ENCODE measurements around the gene GPR155.

The GPR155 gene

GRCh38 chr2:174449033-174449432, 37.8 kb downstream of the GPR155 start:
- TF ChIP-seq, protein P1, sequence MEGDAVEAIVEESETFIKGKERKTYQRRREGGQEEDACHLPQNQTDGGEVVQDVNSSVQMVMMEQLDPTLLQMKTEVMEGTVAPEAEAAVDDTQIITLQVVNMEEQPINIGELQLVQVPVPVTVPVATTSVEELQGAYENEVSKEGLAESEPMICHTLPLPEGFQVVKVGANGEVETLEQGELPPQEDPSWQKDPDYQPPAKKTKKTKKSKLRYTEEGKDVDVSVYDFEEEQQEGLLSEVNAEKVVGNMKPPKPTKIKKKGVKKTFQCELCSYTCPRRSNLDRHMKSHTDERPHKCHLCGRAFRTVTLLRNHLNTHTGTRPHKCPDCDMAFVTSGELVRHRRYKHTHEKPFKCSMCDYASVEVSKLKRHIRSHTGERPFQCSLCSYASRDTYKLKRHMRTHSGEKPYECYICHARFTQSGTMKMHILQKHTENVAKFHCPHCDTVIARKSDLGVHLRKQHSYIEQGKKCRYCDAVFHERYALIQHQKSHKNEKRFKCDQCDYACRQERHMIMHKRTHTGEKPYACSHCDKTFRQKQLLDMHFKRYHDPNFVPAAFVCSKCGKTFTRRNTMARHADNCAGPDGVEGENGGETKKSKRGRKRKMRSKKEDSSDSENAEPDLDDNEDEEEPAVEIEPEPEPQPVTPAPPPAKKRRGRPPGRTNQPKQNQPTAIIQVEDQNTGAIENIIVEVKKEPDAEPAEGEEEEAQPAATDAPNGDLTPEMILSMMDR (conservative IDR thresholded peaks at IDR 0.05; ENCODE audit: low read depth, low read length): no peak
- DNase-seq (ENCODE audit: low read depth): no peak

DNA sequence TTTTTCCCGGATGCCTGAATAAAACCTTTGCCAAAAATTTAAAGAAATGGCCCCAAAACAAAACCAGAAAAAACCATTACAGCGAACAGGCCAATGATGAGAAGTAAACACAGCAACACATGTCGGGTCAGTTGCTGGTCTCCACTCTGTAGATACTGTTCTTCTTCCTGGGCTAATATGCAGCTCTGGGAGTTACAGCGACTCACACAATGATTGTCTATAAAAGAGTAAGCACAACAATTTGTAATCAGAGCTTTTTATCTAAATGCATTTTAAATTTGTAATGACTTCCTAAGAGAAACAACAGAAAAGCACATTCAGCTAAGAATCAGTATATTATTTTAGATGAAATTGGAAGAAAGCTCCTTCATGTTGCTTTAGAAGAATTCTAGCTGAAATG, 40.3 kb downstream of the GPR155 start:
- H3K4me3 ChIP-seq (ENCODE audit: low read depth, low read length): no peak overlapping the region
- TF ChIP-seq, protein P1 (conservative IDR thresholded peaks at IDR 0.05; ENCODE audit: low read depth, low read length): no peak
- DNase-seq (ENCODE audit: low read depth): no peak

More at GRCh38 chr2:174449033-174449432, 37.8 kb downstream of the GPR155 start:
- no peak overlapping the region for H3K4me3 ChIP-seq (ENCODE audit: low read depth, low read length)

DNA sequence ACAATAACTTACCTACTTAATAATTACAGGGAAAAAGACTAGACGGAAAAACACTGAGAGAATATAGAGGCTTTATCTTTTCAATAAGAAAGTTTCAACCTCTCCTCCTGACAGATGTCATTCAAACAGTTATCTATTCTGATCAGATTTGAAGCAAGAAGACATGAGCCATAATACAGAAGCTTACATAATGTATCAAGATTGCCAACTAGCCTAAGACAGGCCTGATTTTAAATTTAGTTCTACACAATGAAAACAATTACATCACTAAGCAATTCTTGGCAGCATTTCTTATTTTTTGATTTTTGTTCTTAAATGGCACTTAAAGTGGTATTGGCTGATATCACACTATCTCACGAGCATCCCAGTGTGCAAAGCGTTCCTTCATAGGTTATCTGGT, 41.6 kb downstream of the GPR155 start:
- TF ChIP-seq, protein P1 (conservative IDR thresholded peaks at IDR 0.05; ENCODE audit: low read depth, low read length): no peak
- peak; percentile 20 for DNase-seq (ENCODE audit: low read depth)
- no peak overlapping the region for H3K4me3 ChIP-seq (ENCODE audit: low read depth, low read length)

GRCh38 chr2:174444761-174445160, 42.1 kb downstream of the GPR155 start:
- DNase-seq (ENCODE audit: low read depth): no peak
- no peak overlapping the region for H3K4me3 ChIP-seq (ENCODE audit: low read depth, low read length)
- TF ChIP-seq, protein P1 (conservative IDR thresholded peaks at IDR 0.05; ENCODE audit: low read depth, low read length): no peak

DNA sequence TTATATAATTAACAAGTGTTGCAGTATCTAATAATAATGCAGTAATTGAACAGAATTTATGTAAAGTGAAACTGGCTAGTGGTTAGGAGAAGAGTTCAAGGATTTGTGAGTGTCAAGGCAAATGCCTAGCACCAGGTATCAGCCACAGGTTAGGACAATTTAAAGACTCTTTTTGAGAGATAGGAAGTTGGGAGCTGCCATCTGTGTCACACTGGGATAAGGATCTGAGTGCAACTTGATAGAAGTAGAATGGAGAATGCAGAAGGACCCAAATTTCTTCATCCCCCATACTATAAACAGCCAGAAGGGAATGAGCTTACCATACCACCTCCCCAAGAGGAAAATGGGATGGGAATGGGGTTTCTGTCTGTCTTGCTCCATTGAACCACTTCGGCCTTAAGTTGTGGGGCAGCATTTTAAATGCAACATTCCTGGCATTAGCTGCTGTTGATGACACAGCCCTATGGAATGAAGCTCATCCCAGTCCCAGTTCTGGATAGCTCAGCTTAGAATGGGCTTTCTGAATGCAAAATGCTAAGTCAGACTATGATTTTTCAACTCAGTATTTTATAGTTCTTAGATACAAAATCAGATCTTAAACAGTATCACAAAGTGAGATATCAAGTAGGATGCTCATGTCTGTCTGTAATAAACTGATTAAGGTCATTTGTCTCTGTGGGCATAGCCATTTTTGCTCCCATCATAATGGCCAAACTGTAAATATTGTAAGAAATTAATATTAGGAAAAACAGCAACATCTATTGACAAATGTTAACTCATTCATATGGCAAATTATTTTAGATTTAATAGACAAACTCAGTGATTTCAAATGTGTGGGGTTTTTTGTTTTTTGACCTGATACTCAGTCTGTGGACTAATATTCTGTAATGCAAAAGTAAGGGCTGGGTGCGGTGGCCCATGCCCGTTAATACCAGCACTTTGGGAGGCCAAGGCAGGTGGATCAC, 44.0 kb downstream of the GPR155 start:
- no peak overlapping the region for H3K4me3 ChIP-seq (ENCODE audit: low read depth, low read length)
- TF ChIP-seq, protein P1 (conservative IDR thresholded peaks at IDR 0.05; ENCODE audit: low read depth, low read length): no peak
- peak; percentile 84 for DNase-seq (ENCODE audit: low read depth)

- no peak for DNase-seq (ENCODE audit: low read depth)
- no peak overlapping the region for H3K4me3 ChIP-seq (ENCODE audit: low read depth, low read length)
- TF ChIP-seq, protein P1 (conservative IDR thresholded peaks at IDR 0.05; ENCODE audit: low read depth, low read length): no peak
Measured at GRCh38 chr2:174439950-174440349, 46.9 kb downstream of the GPR155 start.

DNA sequence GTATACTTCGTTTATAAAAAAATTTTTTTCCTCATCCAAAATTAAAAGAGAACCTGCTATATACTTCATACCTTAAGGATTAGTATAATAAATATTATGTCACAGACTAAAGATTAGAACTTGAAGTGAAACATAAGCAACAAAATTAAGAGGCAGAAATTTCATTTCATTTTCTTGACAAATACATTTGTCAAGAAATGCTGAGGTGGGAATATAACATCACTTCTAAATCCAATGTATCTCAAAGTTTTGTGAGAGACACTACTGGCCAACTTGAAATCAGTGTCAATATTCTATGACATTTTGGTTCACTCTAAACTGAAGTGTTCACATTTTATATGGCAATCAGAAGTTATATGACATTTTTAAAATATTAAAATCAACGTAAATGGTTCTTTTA, 47.5 kb downstream of the GPR155 start:
- TF ChIP-seq, protein P1 (conservative IDR thresholded peaks at IDR 0.05; ENCODE audit: low read depth, low read length): no peak
- DNase-seq (ENCODE audit: low read depth): no peak

More for the DNA sequence above, 47.5 kb downstream of the GPR155 start:
- H3K4me3 ChIP-seq (ENCODE audit: low read depth, low read length): no peak overlapping the region
